Stomach (tissue), 4 donors: ENCODE results near the gene CHN1.

Experiments
- POLR2A ChIP-seq, 4 donors: fragments of 450-650 bp; IDR thresholded peaks; one replicate each; pipeline ENCODE4 v1.6.1; 2016; ENCODE audit warnings: antibody characterized with exemption in 4 of 4, control low read depth in 2 of 4, mild to moderate bottlenecking in 1 of 4, moderate library complexity in 1 of 4
- TF ChIP-seq, protein P1 (sequence below), 7 experiments: fragments of 450-650 bp in 4 of 7; fragments of 200-600 bp in 3 of 7; sonication (generic) in 3 of 7; IDR thresholded peaks; one replicate each; pipeline ENCODE4 v1.5.1; 2016 to 2019; ENCODE audit warnings: antibody characterized with exemption in 7 of 7, control low read depth in 2 of 7, mild to moderate bottlenecking in 1 of 7

DNA sequence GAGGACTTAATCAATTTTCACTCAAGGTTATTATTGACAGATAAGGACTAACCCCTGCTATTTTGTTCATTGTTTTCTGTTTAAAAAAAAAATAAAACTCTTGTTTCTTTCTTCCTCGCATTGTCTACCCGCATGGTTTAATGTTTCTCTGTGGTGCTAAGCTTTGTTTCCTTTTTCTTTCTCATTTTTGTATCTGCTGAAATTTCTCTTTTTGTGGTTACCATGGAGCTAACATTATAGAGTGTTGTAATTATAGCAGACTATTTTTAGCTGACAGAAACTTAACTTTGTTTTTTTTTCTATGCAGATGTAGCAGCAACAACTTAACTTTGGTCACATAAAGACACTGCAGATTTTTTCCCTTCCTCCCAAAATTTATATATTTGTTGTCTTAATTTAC lies 43.1 kb upstream of the CHN1 start:
- TF ChIP-seq, protein P1, sequence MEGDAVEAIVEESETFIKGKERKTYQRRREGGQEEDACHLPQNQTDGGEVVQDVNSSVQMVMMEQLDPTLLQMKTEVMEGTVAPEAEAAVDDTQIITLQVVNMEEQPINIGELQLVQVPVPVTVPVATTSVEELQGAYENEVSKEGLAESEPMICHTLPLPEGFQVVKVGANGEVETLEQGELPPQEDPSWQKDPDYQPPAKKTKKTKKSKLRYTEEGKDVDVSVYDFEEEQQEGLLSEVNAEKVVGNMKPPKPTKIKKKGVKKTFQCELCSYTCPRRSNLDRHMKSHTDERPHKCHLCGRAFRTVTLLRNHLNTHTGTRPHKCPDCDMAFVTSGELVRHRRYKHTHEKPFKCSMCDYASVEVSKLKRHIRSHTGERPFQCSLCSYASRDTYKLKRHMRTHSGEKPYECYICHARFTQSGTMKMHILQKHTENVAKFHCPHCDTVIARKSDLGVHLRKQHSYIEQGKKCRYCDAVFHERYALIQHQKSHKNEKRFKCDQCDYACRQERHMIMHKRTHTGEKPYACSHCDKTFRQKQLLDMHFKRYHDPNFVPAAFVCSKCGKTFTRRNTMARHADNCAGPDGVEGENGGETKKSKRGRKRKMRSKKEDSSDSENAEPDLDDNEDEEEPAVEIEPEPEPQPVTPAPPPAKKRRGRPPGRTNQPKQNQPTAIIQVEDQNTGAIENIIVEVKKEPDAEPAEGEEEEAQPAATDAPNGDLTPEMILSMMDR (IDR thresholded peaks at IDR 0.05), result no peak
- no peak for TF ChIP-seq POLR2A (IDR thresholded peaks at IDR 0.05)
